GM21390 (cell line): ENCODE results near the gene ZBTB7C.
"Not testable (repeated sequence)": the region's sequence is repeated elsewhere in the genome, so short reads cannot be mapped to it uniquely, and the experiment has no call there.

ENCODE experiments used
- ATAC-seq: cut with Tn5 transposase; IDR thresholded peaks from one replicate; pipeline ENCODE4 v1.9.1; 2021; ENCODE audit not compliant: unreplicated experiment

The ZBTB7C gene

DNA sequence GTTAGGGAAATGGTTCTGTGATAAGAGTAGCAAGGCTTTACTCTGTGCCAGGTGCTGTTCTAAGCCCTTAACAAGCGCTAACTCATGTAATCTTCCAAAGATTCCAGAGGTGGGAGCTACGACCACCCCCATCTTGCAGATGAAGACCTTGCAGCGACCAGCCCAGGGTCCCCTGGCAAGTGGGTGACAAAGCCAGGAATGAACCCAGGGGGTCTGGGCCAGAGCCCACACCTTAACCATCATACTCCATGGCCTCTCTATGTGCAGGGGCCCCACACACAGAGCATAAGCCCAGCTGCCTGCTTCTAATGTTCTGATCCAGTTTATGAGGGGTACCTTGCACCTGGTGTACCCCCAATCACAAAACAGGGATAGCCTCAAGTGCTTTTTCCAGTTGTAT lies 105.3 kb downstream of the ZBTB7C start:
- no peak for ATAC-seq

DNA sequence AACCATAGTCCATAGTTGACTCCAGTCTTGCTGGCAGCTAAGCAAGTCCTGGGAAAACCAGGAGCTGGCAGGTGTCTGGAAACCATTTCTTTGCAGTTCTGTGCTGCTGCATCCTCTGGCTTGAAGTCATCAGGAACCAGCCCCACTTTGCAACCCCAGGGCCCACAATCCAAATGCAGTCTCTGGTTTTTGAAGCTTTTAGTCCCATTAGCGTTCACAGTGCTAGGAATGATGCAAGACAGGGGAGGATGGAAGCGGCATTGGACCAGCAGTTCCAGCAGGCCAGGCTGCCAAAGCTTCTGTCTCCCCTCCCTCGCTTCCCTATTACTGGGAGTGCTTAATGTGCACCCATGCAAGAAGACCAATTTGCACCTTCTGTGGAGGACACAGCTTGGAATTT lies 106.4 kb downstream of the ZBTB7C start:
- no peak for ATAC-seq

DNA sequence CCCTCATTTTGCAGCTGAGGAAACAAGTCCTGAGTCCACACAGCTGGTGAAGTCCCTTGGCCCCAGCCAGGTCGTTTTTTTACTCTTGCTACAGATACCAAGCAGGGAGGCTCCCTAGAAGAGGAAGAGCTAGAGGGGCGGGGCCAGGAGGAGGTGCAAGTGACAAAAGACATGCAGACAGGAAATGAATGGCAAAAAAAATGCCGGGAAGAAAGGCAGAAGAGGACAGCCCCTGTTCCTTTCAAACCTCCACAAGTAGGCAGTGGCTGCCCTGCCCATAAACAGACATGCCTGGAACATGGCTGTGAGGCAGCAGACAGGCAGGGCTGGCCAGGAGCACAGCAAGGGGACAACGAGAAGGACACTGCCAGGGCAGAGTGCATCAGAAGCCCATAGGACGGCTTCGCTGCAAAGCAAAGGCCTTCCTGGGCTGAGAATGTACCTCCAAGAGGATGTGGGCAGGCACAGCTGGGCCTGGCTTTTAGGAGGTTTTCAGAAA lies 108.7 kb downstream of the ZBTB7C start:
- ATAC-seq: no peak

DNA sequence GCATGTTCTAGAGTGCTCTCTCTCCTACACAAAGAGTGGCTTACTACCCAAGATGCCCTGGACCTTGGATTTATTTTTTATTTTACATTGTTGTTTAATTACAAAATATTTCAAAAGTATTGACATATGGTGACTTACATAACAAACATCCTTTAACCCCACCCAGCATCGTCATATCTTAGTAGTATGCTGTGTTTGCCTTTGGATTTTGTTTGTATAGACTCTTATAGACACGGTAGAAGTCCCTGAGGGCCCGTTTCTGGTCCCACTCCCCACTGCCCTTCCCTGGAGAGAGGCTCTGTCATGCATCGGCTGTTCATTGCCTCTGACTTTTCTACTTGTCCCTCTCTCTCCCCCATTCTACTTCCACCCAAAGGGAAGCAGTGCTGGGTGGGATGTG lies 112.0 kb downstream of the ZBTB7C start:
- ATAC-seq: no peak

DNA sequence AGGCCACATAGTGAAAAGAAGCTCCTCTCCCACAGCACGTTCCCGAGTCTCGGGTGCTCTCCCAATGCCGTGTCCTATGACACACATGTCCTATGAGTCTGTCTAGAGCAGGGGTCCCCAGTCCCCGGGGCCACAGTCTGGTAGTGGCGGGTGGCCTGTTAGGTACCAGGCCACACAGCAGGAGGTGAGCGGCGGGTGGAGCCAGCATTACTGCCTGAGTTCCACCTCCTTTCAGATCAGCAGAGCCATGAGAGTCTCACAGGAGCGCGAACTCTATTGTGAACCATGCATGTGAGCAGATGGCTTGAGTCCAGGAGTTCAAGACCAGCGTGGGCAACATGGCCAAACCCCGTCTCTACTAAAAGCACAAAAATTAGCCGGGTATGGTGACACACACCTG lies 112.6 kb downstream of the ZBTB7C start:
- no peak for ATAC-seq

DNA sequence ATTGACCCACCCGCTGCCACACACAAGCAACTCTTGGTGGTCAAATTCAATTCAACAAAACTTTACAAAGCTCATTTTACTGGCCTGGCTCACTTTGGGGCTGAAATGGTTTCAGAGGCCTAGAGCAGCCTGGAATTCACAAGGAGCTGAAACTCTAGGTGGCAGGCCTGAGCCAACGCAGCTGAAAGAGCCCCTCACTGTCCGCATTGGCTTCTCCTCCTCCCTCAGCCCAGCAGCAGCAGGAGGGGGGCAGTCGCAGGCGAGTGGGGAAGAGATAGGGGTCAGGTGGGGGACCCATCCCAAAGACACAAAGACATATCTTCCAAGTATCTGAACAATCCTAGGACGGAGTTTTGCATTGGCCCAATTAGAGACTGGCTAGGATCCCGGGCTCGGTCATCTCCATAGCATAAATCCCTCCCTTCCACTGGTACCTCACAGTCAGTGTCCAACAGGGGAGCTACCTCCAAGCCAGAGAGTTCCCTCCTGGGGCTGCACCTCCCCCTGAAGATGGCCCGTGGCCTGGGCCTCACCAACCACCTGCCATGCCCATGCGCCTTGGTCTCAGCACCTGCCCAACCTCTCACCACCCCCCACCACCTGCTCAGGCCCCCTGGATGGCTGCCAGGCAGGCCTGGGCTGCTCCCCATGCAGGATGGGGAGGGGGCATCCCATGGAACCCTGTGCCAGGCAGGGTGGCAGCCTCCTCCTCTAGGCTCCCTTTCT lies 113.4 kb downstream of the ZBTB7C start:
- ATAC-seq: no peak

DNA sequence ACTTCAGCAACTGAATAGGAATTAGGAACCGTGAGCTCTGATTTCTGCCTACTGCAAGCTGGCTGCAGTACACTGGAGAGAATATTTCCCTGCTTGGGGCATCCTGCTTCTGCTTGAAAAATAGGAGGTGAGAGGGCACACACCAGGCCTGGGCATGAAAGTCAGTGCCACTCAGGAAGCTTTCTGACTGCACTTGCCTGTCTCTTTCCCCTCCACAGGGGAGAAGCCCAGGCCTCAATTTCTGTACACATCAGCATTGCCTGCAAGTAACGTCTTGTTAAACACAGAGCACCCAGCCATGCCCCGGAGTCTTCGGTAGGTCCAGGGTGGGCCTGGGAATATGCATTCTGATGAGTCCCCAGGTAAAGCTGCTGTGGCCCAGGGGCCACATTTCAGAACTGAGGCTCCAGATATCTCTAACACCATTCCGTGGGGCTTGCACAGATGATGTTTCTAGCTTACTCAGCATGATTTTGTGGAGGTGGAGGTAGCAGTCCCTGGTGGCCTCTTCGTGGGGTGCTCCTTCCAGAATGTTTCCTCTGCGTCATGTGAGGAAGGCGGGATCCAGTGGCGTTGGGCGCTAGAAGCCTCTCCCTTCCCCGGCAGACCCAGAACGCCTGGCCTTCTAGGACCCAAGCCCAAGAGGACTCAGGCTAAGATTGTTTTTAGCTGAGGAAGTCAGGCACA lies 114.1 kb downstream of the ZBTB7C start:
- no peak for ATAC-seq

DNA sequence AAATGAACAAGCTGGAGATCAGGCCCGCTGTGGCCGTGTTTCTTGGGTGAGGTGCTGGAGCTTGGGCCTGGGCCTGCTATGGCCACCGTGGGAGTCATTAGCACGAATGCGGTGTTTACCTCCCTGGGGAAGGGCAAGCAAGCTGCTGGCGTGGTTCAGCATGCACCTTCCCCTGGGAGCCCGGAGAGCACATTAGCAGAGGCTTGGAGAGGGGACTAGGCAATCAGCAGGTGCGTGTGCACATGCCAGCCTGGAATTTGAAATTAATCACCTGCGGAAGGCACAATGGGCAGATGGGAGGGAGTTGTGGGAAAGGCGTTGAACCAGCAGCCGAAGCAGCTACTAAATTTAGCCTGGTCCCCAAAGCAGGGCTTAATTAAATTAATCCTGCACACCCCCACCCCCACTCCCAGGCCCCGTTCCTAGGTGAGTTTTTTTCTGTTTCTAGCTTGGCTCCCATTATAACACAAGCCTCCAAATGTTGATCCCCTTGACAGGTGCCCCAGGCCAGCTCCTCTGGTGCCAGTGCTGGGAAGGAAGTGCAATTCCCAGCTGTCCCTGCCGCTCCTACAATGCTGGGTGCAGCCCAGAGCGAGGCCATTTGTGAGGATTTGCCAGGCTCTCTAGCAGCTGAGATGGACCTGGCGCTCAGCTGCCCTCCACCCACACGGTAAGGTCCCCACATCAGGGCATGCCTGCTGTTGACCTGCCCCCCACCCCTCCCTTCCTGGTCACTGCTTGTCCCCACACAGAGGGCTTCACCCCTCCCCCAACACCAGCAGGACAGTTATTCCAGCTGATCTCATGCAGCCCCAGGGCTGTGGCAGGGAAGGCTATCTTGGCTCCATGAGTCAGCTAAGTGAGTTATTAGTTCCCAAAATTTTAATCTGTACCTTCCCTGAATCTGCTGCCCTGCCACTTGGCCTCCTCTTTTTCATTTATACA lies 115.0 kb downstream of the ZBTB7C start:
- ATAC-seq: no peak

DNA sequence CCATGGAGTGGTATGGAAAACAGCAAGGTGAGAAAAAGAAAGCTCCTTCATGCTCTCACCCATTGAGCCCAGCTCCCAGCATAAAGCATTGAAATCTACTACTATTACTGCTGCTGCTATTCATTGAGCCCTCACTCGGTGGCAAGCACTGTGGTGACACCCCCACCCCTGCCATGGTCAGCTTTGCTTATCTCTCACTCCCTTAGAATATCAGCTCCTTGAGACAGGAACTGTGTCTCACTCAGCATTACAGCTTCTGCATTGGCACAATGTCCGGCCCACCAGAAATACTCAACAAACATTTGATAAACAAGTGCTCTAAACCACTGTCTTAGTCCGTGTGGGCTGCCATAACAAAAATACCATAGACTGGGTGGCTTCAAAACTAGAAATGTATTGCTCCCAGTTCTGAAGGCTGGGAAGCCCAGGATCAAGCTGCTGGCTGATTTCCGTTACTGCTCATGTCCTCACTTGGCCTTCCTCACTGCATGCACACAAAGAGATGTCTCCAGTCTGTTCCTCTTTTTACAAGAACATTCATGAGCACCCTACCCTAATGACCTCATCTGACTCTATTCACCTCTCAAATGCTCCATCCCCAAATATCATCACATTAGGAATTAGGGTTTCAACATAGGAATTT lies 116.3 kb downstream of the ZBTB7C start:
- no peak for ATAC-seq

DNA sequence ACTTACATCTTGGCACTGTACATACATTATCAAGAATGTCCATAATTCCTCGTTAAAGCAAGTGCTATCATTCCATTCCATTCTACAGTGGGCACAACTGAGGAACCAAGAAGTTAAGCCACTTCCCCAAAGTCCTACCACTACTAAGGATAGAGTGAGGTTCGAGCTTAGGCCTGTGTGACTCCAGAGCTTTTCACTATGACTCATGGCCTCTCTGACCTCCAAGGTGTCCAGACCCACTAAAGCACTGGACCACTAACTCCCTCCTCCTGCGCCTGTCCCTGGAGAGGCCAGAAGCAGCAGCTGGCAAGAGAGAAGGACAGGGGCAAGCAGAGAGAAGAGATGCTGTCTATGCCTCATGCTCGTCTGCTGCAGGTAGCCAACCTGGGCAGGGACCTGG lies 117.0 kb downstream of the ZBTB7C start:
- ATAC-seq: no peak

DNA sequence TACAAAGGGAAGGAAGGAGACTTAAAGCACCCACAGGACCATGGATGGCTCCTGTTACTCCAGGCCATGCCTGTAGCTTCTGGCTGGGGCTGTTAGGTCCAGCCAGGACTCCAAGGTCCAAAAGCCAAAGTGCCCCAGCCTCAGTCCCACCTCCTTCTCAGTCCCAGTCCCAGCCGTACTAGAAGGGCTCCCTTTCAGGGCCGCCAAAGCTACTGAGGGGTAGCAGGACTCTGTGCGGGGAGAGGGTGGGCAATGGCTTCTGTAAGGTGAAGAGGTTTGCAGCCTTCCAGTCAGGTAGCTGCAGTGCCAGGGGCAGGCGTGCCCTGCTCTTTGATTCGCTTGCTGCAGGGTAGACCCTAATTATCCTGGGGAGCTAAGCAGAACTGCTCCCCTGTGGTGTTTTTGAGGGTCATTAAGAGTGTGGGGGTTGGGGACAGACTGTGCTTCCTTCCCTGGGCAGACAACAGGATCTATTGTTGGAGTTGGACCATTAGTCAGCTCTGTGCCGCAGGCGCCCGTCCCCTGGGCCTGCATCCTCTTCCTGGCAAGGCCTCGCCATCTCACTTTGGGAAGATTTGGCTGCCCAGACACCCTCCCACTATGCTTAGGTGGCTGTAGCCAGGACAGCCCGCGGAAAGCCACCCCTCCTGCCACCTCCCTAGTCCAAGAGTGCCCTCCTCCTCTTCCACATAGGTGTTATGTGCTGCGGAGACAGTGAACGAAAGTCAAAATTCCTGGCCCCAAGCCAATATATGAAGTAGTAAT lies 118.8 kb downstream of the ZBTB7C start:
- ATAC-seq: no peak

DNA sequence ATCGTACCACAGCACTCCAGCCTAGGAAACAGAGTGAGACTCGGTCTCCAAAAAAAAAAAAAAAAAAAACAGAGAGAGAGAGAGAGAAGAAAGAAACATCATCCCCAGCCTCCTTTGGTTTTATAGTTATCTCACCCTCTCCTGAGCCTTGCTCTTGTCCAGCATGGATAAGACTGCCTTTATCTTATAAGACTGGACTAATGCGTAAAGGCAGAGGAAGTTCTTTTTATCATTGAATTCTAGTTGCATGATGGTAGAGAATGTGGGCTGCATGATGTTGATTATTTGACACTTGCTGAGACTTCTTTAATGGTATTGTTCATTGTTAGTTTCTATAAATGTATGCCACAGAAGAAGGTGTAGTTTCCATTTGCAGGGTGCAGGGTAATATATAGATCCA lies 124.4 kb downstream of the ZBTB7C start:
- no peak for ATAC-seq

DNA sequence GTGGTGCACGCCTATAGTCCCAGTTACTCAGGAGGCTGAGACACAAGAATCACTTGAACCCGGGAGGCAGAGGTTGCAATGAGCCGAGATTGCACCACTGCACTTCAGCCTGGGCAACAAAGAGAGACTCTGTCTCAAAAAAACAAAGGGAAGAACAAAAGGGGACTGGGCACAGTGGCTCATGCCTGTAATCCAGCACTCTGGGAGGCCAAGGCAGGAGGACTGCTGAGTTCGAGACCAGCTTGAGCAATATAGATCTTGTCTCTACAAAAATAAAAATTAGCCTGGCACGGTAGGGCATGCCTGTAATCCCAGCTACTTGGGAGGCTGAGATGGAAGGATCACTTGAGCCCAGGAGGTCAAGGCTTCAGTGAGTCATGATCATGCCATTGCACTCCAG lies 125.2 kb downstream of the ZBTB7C start:
- not testable (repeated sequence) for ATAC-seq

DNA sequence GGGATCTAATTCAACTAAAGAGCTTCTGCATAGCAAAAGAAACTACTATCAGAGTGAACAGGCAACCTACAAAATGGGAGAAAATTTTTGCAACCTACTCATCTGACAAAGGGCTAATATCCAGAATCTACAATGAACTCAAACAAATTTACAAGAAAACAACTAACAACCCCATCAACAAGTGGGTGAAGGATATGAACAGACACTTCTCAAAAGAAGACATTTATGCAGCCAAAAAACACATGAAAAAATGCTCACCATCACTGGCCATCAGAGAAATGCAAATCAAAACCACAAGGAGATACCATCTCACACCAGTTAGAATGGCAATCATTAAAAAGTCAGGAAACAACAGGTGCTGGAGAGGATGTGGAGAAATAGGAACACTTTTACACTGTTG lies 127.7 kb downstream of the ZBTB7C start:
- ATAC-seq: not testable (repeated sequence)

DNA sequence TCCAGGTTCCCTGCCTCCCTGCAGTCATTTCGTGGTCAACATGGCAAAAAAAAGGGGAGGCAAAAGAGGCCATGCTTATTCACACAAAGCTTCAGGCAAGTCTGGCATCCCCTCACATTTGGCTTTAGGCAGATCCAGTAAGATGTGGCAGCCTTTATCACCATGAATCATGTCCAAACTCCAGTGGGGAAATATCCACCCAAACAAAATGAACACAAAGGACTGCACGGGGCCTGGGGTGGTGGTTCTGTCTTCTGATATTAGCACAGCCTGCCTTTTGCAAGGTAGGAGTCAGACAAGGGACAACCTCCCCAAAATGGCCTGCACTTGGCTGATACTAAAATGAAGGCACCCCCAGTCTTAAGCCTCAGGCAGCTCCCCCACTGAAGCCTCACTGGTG lies 129.9 kb downstream of the ZBTB7C start:
- no peak for ATAC-seq

DNA sequence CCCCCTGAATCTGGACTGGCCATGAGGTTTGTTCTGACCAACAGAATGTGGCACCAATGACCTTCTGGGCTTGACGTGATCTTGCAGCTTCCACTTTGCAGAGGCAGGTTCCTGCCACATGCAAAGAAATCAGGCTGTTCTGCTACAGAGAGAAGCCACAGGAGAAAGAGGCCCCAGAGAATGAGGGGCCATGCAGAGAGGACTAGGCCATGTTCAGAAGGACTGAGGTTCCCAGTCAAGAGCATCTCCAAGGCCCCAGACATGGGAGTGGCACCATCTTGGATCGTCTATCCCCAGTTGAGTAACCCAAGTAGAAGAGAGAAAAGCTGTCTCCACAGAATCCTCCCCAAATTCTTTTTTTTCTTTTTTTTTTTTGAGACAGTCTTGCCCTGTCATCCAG lies 131.1 kb downstream of the ZBTB7C start:
- ATAC-seq: no peak

DNA sequence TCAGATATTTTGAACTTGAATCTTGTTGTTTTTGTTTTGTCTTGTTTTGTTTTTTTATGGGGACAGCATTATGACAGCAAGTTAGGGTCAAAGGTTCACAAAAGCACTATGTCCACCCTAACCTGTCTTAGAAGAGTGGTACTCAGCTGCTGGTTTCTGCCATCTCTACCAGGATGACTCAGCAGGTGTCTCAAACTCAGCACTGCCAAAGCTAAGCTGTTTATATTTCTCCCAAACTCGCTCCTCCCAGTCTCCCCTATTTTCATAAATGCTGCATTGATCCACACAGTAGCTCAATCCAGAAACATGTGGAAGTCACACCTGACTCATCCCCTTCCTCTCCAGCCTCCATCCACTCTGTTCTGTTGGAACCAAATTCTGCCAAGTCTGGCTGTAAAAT lies 134.9 kb downstream of the ZBTB7C start:
- no peak for ATAC-seq

DNA sequence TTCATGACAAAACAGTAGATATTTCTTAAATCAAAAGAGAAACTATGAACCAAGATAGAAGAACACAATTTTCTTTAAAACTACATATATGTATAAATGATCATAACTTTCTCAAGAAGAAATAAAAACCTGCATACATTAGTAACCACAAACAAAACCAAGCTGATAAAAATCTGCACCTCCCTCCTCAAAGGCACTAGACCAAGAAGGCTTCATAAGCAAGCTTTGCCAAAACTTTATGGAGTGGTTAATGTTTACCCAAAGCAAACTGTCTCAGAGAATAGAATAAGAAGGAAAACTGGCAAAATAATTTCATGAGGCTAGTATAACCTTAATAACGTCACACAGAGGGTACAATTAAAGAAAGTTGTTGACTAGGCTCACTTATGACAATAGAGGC lies 138.3 kb downstream of the ZBTB7C start:
- no peak for ATAC-seq

DNA sequence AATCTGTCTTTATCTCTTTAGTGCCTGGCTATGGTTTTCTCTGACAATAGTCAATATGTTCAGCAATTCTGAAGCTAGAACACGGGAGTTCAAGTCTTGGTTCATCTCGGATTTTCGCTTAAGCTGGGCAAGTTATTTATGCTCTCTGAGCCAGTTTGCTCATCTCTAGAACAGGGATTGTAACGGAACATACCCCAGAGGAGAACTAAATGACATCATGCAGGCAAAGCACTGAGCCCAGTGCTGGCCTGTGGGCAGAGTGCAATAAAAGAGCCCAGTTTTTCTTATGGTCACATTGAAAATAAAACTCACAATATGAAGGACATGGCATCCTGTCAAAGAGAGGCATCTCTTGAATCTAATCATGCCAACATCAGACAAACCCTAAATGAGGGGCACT lies 143.9 kb downstream of the ZBTB7C start:
- no peak for ATAC-seq
